A549 treated with dexamethasone at 1 μM for 4 hours (cell line): Measurements from ENCODE around the gene C11orf58. TPM values are rescaled to one million over a fixed set of nuclear protein-coding genes. Genes with fewer than 3 reads are reported as not detected.

Experiments used
- total RNA-seq: library from RNA; stranded (reverse); fragments of 200-300 nt; extraction: Qiagen RNA extraction; gene quantifications from 5 replicates; pipeline ENCODE4 v1.2.3, GENCODE V29; 2022

C11orf58 gene
- total RNA-seq: 196 to 267 TPM (median 201 TPM) in 5 replicates

DNA sequence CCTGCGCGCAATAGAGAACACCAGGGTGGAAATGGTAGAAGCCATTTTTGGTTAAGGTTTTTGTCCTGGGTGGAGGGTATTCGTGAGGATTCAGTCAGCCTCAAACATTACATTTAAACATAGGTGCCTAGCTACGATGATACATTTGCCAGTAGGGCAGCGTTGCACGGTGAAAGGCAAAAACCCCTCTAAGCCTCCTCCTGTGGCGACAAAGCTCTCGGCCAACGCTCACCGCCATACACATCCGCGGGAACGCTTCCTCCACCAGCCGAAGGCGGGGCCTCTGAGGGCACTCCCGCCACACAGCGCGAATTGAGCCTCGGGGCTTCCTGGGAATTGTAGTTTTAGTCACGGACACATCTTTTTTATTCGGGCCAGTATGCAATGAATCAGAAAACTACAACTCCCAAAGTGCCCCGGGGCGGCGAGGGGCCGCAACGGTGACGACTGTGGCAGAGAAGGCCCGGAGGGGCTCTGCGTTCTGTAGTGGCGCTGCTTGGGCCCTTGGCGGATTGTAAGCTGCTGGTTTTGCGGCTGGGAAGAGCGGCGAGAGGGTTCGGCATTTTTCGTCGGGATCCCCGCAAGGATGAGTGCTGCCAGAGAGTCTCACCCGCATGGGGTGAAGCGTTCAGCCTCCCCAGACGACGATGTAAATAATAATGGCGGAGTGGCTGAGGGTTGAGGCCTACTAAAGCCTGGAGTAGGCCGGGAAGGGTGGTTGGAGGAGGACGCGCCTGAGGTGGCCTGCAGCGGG is at the start of gene C11orf58:
C11orf58 (plus strand) TSS at position 455 of the 754 bp plus-strand sequence; CDS start at position 587, 132 bp downstream.

